CD1c-positive myeloid dendritic cell (primary cell): ENCODE results near the gene COX7A2.

ENCODE experiments used
- DNase-seq: peaks from one replicate; pipeline ENCODE4 v3.0.0-alpha.2; 2016; ENCODE audit errors: extremely low spot score

The COX7A2 gene

DNA sequence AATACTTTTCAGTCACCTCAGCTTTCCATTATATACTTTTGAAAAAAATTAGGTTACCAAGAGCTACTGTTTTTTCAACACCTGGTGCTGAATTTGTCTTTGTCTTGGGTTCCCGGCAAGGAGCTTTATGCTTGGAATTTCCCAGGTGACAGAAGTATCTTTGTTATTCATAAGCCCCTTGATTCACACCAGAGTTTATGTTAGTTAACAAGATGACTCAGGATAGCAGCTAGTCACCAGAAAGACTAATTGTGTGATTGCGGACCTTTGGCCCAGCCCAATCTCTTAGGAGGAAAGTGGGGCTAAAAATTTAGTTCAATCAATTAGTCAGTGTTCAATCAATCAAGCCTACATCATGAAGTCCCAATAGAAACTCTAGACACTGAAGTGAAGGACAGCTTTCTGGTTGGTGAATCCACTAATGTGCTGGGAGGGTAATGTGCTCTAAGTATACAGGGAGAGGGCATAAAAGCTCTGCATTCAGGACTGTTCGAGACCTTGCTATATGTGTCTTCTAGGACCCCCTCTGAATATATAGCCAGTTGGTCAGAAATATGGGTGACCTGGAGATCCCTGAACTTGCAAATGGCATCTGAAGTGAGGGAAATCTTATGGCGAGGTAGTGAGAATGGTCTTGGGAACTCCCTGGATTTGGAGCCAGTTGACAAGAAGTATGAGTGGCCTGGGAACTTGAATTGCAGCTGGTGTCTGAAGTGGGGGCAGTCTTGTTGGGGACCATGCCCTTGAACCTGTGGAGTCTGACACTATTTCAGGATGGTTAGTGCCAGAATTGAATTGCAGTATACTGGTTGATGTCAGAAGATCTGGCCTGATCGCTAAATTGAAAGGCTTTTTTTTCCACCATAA lies 24.8 kb upstream of the COX7A2 start:
- no peak for DNase-seq

DNA sequence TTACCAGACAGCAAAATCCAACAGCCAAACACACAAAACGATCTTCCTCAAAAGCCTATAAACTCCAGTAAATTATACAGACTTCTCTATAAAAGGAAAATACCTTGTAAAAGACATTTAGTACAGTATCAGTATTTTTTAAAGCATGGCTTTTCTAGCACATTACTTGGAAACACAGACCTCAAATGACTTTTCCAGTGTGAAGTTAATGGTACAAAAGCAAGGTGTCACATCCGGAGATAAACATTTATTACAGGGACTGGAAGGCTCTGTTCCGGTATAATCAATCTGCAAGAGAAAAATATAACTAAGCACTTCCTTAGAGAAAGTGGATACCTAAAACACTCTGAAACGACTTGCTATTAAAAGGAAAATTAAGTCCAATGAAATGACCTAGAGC lies 23.9 kb upstream of the COX7A2 start:
- DNase-seq, result no peak

DNA sequence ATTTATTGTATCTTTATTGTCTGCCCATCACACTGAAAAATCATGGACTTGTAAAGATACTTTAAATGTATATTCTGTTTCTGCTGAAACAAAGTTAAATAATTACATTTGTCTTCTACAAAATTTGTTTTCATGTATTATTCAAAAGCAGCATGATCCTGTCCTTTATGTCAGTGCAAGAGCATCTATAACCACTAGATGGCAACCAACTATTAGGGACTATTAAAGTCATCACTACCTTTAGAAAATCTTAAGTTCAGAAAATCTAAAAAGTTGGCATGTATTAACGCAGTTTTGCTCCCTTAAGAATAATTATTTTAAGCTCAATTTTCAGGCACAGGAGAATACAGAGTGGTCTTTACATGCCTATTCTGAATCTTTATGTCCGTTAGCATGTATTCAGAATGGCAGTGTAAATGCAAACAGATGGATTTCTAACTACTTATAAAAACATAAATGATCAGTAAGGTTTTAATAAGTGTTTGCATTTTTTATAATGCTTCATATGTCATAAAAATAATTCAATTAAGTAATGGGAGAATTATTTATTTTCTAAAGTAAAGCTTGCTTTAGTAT lies 23.2 kb upstream of the COX7A2 start:
- DNase-seq, result peak; percentile 68

- no peak for DNase-seq
Observed at GRCh38 chr6:75263401-75263750, 19.8 kb upstream of the COX7A2 start.

DNA sequence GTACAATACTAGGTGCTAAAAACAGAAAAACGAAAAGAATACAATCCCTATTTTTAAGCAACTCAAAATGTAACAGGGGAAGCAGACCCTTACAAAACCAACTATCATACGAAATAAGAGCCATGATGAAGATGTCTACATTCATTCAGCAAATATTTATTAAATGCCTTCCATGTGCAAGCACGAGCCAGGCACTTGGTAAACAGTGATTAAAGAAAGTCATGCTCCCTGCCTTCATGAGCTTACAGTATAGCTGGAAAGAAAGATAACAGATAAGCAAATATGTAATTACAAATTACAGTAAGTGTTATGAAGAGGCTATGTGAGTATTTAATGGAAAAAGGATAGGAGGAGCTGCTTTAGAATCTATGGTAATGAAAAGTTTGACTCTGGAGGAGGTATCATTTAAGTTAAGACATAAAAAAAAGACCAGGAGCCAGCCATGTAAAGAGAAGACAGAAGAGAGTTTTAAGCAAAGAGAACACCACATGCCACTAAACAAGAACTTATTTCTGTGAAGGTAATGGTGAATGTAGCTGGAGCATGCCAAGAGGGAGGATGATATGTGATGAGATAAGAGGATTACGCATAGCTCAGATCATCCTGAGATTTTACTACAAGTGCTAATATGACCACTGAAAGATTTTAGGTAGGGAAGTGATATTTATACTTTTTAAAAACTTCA lies 19.3 kb upstream of the COX7A2 start:
- DNase-seq, result no peak

GRCh38 chr6:75261299-75261698 lies 17.7 kb upstream of the COX7A2 start:
- no peak for DNase-seq

DNA sequence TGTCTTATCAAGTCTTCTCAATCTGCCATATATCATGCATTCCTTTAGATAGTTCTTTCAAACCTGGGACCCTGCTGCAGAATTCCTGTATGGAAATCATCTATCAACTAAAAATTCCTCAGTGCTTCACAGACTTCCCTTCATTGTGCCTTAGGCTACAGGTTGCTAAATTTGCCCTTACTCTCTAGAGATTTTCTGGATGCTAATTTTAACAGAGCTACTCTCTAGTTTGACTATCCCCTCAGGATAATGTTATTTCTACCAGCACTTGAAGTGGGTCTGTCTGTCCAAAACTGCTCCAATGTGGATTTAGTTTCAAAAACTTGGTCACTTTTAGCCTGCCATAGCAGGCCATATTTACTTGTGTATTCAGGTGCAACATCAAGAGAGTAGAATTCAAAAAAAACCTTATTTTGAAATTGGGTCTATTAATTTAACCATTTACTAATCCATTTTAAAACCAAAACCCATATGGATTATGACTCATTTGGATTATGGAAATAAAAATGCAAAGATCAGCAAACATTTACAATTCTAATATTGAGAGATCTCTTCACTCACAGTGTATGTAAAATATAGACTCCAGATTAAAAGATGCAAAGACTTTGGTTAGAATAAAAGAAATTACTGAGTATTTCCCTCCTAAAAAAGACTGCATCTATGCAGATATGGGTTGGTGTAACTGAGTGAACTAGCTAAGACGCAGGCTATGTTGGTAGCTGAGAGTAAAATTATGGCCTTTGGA lies 13.9 kb upstream of the COX7A2 start:
- no peak for DNase-seq

DNA sequence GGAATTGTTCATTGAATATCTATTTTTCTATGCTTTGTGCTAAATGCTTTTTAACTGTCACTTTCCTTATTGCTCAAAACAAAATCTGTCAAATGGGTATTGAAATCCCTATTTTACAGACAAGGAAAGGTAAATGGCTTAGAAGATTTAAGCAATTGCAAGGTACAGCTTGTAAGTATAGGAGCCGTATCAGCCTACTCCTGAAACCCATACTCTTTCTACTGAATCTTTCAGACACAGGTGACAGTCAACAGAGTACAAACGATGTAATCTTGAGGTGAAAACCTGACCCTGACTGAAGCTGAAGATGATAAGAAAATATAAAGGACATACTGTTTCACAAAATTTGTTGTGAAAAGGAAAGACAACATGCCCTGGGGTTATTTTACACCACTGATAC lies 7.0 kb upstream of the COX7A2 start:
- no peak for DNase-seq

GRCh38 chr6:75249837-75250236 lies 6.2 kb upstream of the COX7A2 start:
- DNase-seq, result no peak

DNA sequence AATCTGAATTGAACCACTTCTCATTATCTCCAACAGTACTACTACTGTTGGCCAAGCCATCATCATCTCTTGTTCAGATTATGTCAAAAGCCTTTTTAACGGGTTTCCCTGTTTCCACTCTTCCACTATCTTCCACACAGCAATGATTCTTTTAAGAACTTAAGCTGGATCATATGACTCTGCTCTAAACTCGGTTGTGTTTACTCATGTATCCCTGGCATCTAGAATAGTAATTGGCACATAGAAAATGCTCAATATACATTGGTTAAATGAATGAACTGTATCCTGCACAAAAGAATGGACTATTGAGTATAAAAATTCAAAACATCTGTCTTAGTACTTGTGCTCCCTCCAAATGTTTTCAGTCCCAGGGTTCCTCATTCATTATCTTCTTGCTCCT lies 2.8 kb upstream of the COX7A2 start:
- DNase-seq, result no peak

DNA sequence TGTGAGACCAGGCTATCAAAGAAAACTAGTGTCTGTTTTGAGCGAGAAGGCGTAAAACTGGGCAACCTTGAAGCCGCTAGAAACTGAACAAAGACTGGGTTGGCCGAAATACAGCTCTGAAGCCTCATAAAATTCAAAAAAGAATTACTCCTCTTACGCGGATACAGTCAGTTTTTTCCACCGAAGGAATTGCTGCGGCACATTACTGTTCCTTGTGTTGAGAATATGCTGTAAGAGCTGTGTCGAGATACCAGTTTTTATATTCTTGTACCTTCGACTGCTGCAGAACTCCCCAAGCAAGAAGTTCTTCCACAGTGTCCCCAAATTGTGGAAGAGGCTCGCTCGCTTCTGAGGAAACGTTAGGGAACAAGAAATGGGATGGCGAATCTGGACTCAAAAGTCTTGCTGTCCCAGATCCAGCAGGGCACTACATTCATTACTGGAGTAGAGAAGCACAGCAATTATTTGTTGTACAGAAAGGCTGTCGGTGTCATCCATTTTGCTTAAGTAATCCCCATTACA lies 523 bp upstream of the COX7A2 start:
- DNase-seq, result peak; percentile 38

GRCh38 chr6:75236630-75237029 lies 7.0 kb downstream of the COX7A2 start:
- DNase-seq, result no peak

GRCh38 chr6:75235271-75235670 lies 8.3 kb downstream of the COX7A2 start:
- DNase-seq, result no peak

DNA sequence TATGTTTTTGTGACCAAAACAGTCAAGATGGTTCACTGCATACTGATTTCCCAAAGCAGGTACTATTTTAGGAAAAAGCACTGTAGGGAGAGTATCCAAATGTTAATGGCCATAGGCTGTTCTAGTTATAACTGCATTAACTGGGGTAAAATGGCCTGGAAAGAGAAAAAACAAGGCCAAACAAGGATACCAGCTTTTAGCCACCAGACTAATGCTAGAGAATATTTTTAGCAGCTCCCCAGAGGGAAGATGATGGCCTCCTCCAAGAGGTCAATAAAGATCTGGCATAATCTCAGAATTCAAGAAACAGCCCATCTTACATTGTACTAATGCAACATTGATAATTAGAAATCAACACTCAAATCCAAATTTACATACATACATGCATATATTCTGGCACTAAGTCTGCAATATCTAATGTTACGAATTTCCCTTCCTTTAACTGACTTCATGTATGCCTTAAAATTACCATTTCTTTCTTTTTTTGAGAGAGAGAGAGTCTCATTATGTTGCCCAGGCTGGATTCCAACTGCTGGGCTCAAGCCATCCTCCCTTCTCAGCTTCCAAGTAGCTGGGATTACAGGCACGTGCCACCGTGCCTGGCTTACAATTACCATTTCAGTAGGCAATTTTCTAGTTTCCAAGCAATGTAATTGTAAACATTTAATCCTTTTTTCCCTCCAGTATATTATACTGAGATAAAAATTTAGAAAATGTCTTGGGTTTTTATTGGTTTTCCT lies 9.3 kb downstream of the COX7A2 start:
- no peak for DNase-seq

DNA sequence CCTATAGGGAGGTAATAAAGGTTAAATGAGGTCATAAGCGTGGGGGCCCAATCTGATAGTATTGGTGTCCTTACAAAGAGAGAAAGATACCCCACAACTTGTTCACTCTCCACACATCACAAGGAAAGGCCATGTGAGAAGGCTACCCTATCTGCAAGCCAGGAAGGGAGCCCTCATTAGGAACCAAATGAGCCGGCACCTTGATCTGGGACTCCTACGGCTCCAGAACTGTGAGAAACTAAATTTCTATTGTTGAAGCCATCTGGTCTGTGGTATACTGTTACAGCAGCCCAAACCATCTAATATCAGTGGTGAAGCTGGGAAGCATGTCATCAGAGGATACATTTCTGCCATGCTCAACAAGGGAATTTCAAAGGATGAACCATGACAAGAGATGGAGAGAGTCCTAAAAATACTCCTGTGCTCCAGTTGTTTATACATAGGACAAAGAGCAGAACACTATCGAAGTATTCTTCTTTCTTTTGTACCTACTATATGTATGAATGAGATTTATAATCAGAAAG lies 10.4 kb downstream of the COX7A2 start:
- DNase-seq, result no peak

- DNase-seq, result peak; percentile 18
Observed at GRCh38 chr6:75230484-75231325, 12.9 kb downstream of the COX7A2 start.

DNA sequence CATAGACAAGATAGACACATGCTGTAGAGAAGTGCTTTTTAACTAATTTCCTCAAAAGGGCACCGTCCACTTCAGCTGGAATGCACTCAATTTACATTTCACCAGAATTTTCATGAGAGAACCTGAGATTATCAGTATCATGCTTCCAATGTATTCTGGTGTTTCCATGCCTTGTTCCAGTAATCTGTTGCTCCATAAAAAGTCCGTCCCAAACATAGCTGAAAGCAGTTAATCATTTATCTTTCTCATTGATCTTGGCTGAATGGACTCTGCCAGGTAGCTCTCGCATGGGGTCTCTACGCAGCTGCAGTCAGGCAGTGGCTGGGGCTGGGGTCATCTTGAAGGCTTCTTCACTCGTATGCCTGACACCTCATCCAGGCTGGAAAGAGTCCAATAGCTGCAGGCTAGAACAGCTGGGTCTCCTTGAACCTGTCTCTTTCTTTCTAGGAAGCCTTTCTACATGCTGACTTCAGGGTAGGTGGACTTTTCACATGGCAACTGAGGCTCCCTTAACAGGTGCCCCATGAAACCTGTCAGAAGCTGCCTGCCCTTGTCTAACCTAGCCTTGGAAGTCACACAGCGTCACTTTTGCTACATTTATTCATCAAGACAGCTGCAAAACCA lies 19.2 kb downstream of the COX7A2 start:
- no peak for DNase-seq

DNA sequence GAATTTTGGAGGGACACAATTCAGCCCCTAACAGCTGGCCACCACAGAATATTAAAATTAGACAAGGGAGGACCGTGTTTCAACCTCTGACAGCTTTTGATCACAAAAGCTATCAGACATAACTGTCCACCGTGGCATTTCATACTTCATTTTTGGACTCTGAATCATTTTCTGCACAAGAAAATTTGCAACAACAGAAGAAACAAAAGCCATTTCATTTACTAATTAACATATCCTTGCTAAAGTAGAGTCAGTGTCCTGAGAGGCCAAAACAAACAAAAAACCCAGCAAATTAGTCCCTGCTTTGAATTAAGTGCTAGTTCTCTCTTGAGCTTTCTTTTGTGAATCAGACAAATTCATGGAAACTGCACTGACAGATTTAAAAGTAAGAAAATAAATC lies 20.2 kb downstream of the COX7A2 start:
- DNase-seq, result no peak

- no peak for DNase-seq
Observed at GRCh38 chr6:75222261-75222660, 21.3 kb downstream of the COX7A2 start.

- no peak for DNase-seq
Observed at GRCh38 chr6:75221116-75221515, 22.5 kb downstream of the COX7A2 start.
